NT2/D1 (cell line): ENCODE data around the gene RAB24.
"Not testable (repeated sequence)": the region's sequence is repeated elsewhere in the genome, so short reads cannot be mapped to it uniquely, and the experiment has no call there.

Experiments
- DNase-seq: peaks from one replicate; pipeline ENCODE4 v3.0.0-alpha.2; 2011; ENCODE audit warnings: low read depth, low spot score
- H3K27me3 ChIP-seq: 2 replicates; pipeline ENCODE4 v1.6.0; 2011; ENCODE audit warnings: mild to moderate bottlenecking; ENCODE audit not compliant: insufficient read length, insufficient read depth
- H3K36me3 ChIP-seq: 2 replicates; pipeline ENCODE4 v1.6.1; 2011; ENCODE audit warnings: mild to moderate bottlenecking, low read length, mixed read lengths; ENCODE audit not compliant: insufficient read depth, insufficient read length
- H3K4me1 ChIP-seq: 2 replicates; pipeline ENCODE4 v1.5.1; 2011; ENCODE audit not compliant: insufficient read depth, insufficient read length
- H3K4me3 ChIP-seq: 2 replicates; pipeline ENCODE4 v1.5.1; 2011; ENCODE audit warnings: low read depth; ENCODE audit not compliant: insufficient read length
- H3K9ac ChIP-seq: 2 replicates; pipeline ENCODE4 v1.6.0; 2011; ENCODE audit warnings: low read depth; ENCODE audit not compliant: insufficient read length
- H3K9me3 ChIP-seq: 2 replicates; pipeline ENCODE4 v1.5.1; 2011; ENCODE audit warnings: mild to moderate bottlenecking, low read length; ENCODE audit not compliant: insufficient read depth
- SUZ12 ChIP-seq: IDR thresholded peaks from 2 replicates; pipeline ENCODE4 v1.6.1; 2011; ENCODE audit not compliant: insufficient read length, insufficient read depth; ENCODE audit errors: extremely low read depth
- YY1 ChIP-seq: IDR thresholded peaks from 2 replicates; pipeline ENCODE4 v1.6.1; 2011; ENCODE audit not compliant: insufficient read length, insufficient read depth
- ZNF274 ChIP-seq: IDR thresholded peaks from 2 replicates; pipeline ENCODE4 v1.6.1; 2011; ENCODE audit warnings: mild to moderate bottlenecking, low read depth, low read length

Gene RAB24

GRCh38 chr5:177347699-177348098 is 44.2 kb upstream of the RAB24 start:
- TF ChIP-seq ZNF274 (no peak), SUZ12 (no peak), YY1 (no peak)
- Histone ChIP-seq H3K9ac (no peak overlapping the region), H3K4me1 (peaks cover 3% of the 10 kb centered on the region), H3K9me3 (no peaks in the 10 kb centered on the region), H3K4me3 (no peak overlapping the region), H3K36me3 (peaks cover 38% of the 10 kb centered on the region), H3K27me3 (no peaks in the 10 kb centered on the region)
- DNase-seq, result no peak

- Histone ChIP-seq H3K4me1 (peaks cover 3% of the 10 kb centered on the region), H3K9ac (no peak overlapping the region), H3K36me3 (peaks cover 44% of the 10 kb centered on the region), H3K4me3 (no peak overlapping the region), H3K9me3 (no peaks in the 10 kb centered on the region), H3K27me3 (no peaks in the 10 kb centered on the region)
- DNase-seq, result no peak
- TF ChIP-seq ZNF274, result no peak
- no peak for TF ChIP-seq SUZ12
- TF ChIP-seq YY1, result no peak
These were observed 43.3 kb upstream of the RAB24 start for GRCh38 chr5:177346820-177347219.

GRCh38 chr5:177344891-177345290 is 41.4 kb upstream of the RAB24 start:
- no peak for DNase-seq
- Histone ChIP-seq H3K9ac (no peak overlapping the region), H3K9me3 (no peaks in the 10 kb centered on the region), H3K27me3 (no peaks in the 10 kb centered on the region), H3K4me1 (no peaks in the 10 kb centered on the region), H3K4me3 (no peak overlapping the region), H3K36me3 (peaks cover 45% of the 10 kb centered on the region)
- TF ChIP-seq SUZ12, result no peak
- no peak for TF ChIP-seq ZNF274
- TF ChIP-seq YY1, result no peak

DNA sequence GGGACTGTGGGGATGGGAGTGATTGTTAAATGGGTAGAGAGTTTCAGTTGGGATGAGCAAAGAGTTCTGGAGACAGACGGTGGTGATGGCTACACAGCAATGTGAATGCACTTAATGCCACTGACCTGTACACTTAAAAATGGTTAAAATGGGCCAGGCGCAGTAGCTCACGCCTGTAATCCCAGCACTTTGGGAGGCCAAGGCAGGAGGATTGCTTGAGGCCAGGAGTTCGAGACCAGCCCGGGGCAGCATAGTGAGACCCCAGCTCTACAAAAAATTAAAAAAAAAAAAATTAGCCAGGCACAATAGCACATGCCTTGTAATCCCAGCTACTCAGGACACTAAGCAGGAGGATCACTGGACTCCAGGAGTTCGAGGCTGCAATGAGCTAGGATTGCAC is 40.3 kb upstream of the RAB24 start:
- no peak for DNase-seq
- no peak overlapping the region for H3K4me3 ChIP-seq
- no peak overlapping the region for H3K9ac ChIP-seq
- H3K9me3 ChIP-seq, result no peaks in the 10 kb centered on the region
- H3K27me3 ChIP-seq, result no peaks in the 10 kb centered on the region
- H3K36me3 ChIP-seq, result peaks cover 45% of the 10 kb centered on the region
- TF ChIP-seq YY1, result no peak
- TF ChIP-seq ZNF274, result no peak
- no peak for TF ChIP-seq SUZ12
- no peaks in the 10 kb centered on the region for H3K4me1 ChIP-seq

- H3K36me3 ChIP-seq, result peaks cover 53% of the 10 kb centered on the region
- H3K9me3 ChIP-seq, DNase-seq, H3K4me1 ChIP-seq, H3K27me3 ChIP-seq, H3K9ac ChIP-seq, H3K4me3 ChIP-seq: not testable (repeated sequence)
These were observed 39.5 kb upstream of the RAB24 start for GRCh38 chr5:177343000-177343399.

DNA sequence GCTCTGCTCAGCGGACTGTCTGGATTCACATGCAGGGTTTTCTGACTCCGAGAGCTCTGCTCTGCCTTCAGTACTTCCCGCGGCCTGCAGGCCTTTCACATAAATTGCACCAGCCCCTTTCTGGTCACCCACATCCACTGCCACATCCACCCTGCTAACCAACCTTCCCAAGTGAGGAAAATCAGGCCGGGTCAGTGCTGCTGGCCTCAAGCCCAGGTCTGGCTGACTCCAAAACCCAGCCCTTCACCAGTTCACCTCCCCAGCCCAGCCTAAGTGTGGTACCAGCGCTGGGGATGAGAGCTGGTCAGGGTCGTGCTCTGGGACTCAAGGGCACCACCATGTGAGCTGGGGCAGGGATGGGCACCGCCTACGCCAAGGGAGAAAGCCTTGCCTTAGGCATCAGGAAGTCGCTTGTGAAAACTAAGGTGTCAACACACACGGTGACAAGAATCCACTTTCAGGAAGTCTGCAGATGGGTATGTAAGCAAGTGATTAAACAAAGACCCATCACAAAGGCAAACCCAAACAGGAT is 35.7 kb upstream of the RAB24 start:
- no peak for TF ChIP-seq YY1
- TF ChIP-seq ZNF274, result no peak
- TF ChIP-seq SUZ12, result no peak
- Histone ChIP-seq H3K9ac (no peak overlapping the region), H3K4me1 (peaks cover 3% of the 10 kb centered on the region), H3K9me3 (no peaks in the 10 kb centered on the region), H3K27me3 (no peaks in the 10 kb centered on the region), H3K36me3 (peaks cover 77% of the 10 kb centered on the region), H3K4me3 (no peak overlapping the region)
- DNase-seq, result no peak

DNA sequence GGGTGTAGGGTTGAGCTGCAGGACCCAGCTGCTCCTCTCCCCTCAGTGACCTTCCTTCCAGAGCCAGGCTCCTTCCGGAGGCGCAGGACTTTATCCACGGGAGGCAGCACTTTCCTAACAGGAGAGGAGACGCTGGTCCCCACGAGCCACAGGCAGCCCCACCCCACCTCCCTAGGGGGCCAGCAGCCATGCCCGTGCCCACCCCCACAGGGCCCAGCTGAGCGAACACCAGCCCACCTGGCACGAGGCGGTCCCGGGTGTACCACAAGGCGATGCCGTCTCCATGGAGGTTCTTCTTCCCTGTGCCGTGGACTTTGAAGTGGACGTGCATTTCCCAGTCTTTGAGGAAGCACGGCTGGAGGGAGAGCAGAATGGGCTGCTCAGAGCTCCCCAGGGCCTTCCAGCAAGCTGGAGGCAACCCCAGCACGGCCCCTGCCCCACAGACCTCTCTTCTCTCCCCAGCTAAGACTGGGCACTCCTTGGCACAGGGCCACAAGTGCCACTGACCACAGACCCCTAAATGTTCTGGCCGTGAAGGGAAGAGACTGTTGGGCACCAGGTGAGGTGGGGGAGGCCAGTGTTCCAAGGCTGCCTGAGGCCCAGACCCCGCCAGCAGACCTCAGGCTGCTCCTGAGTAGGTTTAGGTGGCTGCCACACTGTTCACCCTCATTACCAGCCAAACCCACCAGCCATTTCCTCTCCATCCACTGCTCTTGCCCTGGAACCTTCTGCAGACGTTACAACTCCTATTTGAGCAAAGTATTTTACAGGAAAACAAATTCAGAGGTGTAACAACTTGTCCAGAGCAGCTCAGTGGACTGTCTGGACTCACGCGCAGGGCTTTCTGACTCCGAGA is 35.0 kb upstream of the RAB24 start:
- Histone ChIP-seq H3K36me3 (peaks cover 80% of the 10 kb centered on the region), H3K27me3 (no peaks in the 10 kb centered on the region), H3K9ac (no peak overlapping the region), H3K4me3 (no peak overlapping the region), H3K9me3 (no peaks in the 10 kb centered on the region), H3K4me1 (peaks cover 3% of the 10 kb centered on the region)
- DNase-seq, result no peak
- no peak for TF ChIP-seq ZNF274
